ENCODE data around the gene F2R. TPM values are rescaled to one million over a fixed set of nuclear protein-coding genes. Genes with fewer than 3 reads are reported as not detected.

F2R gene
- 10 to 100 TPM; 43.2 to 53.9 (median 50.1) TPM for total RNA-seq
- total RNA-seq (2013), result 33.2 TPM

GRCh38 chr5:76715736-76716455 is at the start of gene F2R:
F2R (plus strand) TSS chr5:76716126; CDS start chr5:76716308, 182 bp downstream.
- under 1% methylated on average over 82 of the region's 82 CpGs for WGBS (ENCODE audit: insufficient coverage)
- peak within 1 kb of the TSS; percentile 96 for H3K4me3 Mint-ChIP-seq
- H3K27me3 Mint-ChIP-seq (ENCODE audit: low read depth in 2 of 2), result no peaks in the 10 kb centered on the region
- TF ChIP-seq, protein P1, sequence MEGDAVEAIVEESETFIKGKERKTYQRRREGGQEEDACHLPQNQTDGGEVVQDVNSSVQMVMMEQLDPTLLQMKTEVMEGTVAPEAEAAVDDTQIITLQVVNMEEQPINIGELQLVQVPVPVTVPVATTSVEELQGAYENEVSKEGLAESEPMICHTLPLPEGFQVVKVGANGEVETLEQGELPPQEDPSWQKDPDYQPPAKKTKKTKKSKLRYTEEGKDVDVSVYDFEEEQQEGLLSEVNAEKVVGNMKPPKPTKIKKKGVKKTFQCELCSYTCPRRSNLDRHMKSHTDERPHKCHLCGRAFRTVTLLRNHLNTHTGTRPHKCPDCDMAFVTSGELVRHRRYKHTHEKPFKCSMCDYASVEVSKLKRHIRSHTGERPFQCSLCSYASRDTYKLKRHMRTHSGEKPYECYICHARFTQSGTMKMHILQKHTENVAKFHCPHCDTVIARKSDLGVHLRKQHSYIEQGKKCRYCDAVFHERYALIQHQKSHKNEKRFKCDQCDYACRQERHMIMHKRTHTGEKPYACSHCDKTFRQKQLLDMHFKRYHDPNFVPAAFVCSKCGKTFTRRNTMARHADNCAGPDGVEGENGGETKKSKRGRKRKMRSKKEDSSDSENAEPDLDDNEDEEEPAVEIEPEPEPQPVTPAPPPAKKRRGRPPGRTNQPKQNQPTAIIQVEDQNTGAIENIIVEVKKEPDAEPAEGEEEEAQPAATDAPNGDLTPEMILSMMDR (IDR thresholded peaks at IDR 0.05), result peak; percentile 80
- H3K4me1 Mint-ChIP-seq, result peaks cover 36 to 51% of the 10 kb centered on the region in 2 donors
- DNase-seq (peak; percentile 66 to 81), ATAC-seq (peak; percentile 76 to 89 (median 89))
- H3K27ac Mint-ChIP-seq, result peak within 1 kb of the TSS; percentile 88 to 92
- Histone ChIP-seq H3K9me3 (ENCODE audit: control insufficient read depth, insufficient read depth, low read length) (no peaks in the 10 kb centered on the region), H3K36me3 (ENCODE audit: control insufficient read depth, insufficient read depth, low read length) (no peaks in the 10 kb centered on the region), H3K27me3 (ENCODE audit: control insufficient read depth, insufficient read depth, low read length) (peaks cover 5% of the 10 kb centered on the region), H3K27ac (ENCODE audit: low read length) (peak within 1 kb of the TSS; percentile 10), H3K4me1 (ENCODE audit: control insufficient read depth, insufficient read depth, low read length) (peaks cover 51% of the 10 kb centered on the region), H3K4me3 (ENCODE audit: low read length) (peak within 1 kb of the TSS; percentile 84)
- intact Hi-C loops (cut with micrococcal nuclease), result loop anchor here (1.0 to 10.0 kb wide), 4 partner anchors 21 to 313 kb away; partner anchors contain the start of gene IQGAP2
- no peaks in the 10 kb centered on the region for H3K9me3 Mint-ChIP-seq
- H3K36me3 Mint-ChIP-seq, result no peaks in the 10 kb centered on the region

DNA sequence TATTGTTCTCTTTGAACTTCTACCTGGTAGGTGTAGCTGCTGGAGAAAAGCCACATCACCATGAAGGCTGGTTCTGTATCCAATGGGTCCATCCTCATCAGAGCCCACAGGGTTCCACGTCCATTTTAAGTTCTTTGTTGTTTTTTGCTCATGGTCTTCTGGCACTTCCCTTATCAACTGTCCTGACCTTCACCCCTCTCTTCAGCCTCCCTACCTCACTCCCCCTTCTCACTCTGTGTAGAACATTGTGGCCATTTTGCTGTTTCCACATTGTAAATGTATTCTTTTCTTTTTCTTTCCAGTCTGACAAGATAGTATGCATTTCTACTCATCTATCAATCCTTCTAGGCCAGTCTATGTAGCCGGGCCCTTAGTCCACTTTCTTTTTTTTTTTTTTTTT is 48.4 kb upstream of the F2R start:
- no peaks in the 10 kb centered on the region for H3K27me3 Mint-ChIP-seq (ENCODE audit: low read depth in 2 of 2)
- peak overlapping the region; percentile 12 to 17 for H3K27ac Mint-ChIP-seq
- TF ChIP-seq, protein P1 (IDR thresholded peaks at IDR 0.05), result no peak
- Histone ChIP-seq H3K27ac (ENCODE audit: low read length) (no peak overlapping the region), H3K27me3 (ENCODE audit: control insufficient read depth, insufficient read depth, low read length) (no peaks in the 10 kb centered on the region), H3K9me3 (ENCODE audit: control insufficient read depth, insufficient read depth, low read length) (no peaks in the 10 kb centered on the region), H3K36me3 (ENCODE audit: control insufficient read depth, insufficient read depth, low read length) (peaks cover 78% of the 10 kb centered on the region), H3K4me1 (ENCODE audit: control insufficient read depth, insufficient read depth, low read length) (no peaks in the 10 kb centered on the region), H3K4me3 (ENCODE audit: low read length) (no peak overlapping the region)
- H3K4me1 Mint-ChIP-seq, result peaks cover 0 to 10% of the 10 kb centered on the region in 2 donors
- intact Hi-C loops (cut with micrococcal nuclease), result no loop called here
- ATAC-seq, result no peak
- no peak overlapping the region for H3K4me3 Mint-ChIP-seq
- peaks cover 16% of the 10 kb centered on the region for H3K36me3 Mint-ChIP-seq
- no peaks in the 10 kb centered on the region for H3K9me3 Mint-ChIP-seq
- WGBS (ENCODE audit: insufficient coverage), result 67% methylated on average over 1 of the region's 2 CpGs
- no peak for DNase-seq

DNA sequence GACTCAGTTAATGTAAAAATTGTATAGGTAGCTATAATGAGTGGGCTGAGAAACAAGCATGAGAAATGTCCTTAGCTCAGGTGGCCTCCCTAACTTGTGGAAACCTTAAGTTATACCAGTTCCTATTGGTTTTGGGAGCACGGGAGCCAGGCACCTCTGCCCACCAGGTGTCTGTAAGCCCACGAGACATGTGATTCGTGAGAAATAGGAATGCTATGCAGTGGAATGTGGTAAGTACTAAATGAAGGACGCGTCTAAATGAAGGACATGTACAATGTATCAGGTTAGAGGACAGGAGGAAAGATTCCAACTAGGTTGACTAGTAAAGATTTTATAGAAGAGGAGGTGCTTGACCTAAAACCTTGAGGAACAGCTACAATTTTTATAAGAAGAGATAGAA is 46.7 kb upstream of the F2R start:
- intact Hi-C loops (cut with micrococcal nuclease), result no loop called here
- Histone ChIP-seq H3K27ac (ENCODE audit: low read length) (no peak overlapping the region), H3K27me3 (ENCODE audit: control insufficient read depth, insufficient read depth, low read length) (no peaks in the 10 kb centered on the region), H3K9me3 (ENCODE audit: control insufficient read depth, insufficient read depth, low read length) (no peaks in the 10 kb centered on the region), H3K4me1 (ENCODE audit: control insufficient read depth, insufficient read depth, low read length) (no peaks in the 10 kb centered on the region), H3K36me3 (ENCODE audit: control insufficient read depth, insufficient read depth, low read length) (peaks cover 78% of the 10 kb centered on the region), H3K4me3 (ENCODE audit: low read length) (no peak overlapping the region)
- WGBS (ENCODE audit: insufficient coverage), result 95% methylated on average over 5 of the region's 5 CpGs
- H3K9me3 Mint-ChIP-seq, result no peaks in the 10 kb centered on the region
- no peak overlapping the region for H3K4me3 Mint-ChIP-seq
- peaks cover 0 to under 1% of the 10 kb centered on the region in 2 donors for H3K4me1 Mint-ChIP-seq
- peak overlapping the region; percentile 21 to 70 for H3K27ac Mint-ChIP-seq
- DNase-seq, result no peak
- no peaks in the 10 kb centered on the region for H3K27me3 Mint-ChIP-seq (ENCODE audit: low read depth in 2 of 2)
- ATAC-seq, result no peak
- TF ChIP-seq, protein P1 (IDR thresholded peaks at IDR 0.05), result no peak
- H3K36me3 Mint-ChIP-seq, result peaks cover 27% of the 10 kb centered on the region
